ENCODE measurements around the gene HTR3E.

Gene HTR3E

GRCh38 chr3:184075901-184076300 is 21.0 kb upstream of the HTR3E start:
- H3K9me3 ChIP-seq (ENCODE audit: control insufficient read depth, insufficient read depth, low read length) = no peaks in the 10 kb centered on the region
- H3K4me3 ChIP-seq (ENCODE audit: low read length) = no peak overlapping the region
- H3K36me3 ChIP-seq (ENCODE audit: control insufficient read depth, low read length) = no peaks in the 10 kb centered on the region
- no peaks in the 10 kb centered on the region for H3K9me2 ChIP-seq (replicated peaks; ENCODE audit: control insufficient read depth, low read length)
- H4K20me1 ChIP-seq (ENCODE audit: control insufficient read depth, insufficient read depth, low read depth, low read length) = no peaks in the 10 kb centered on the region
- no peak overlapping the region for H3K27ac ChIP-seq (ENCODE audit: low read depth, low read length)
- H3K4me1 ChIP-seq (ENCODE audit: control insufficient read depth, low read length) = no peaks in the 10 kb centered on the region
- no peaks in the 10 kb centered on the region for H3K27me3 ChIP-seq (ENCODE audit: control insufficient read depth, low read length)
- H3K79me2 ChIP-seq (ENCODE audit: control insufficient read depth, low read length) = no peaks in the 10 kb centered on the region
- TF ChIP-seq CTCF (IDR thresholded peaks at IDR 0.05; ENCODE audit: low read depth, low read length, poor library complexity, severe bottlenecking) (no peak), EZH2phosphoT487 (IDR thresholded peaks at IDR 0.05; ENCODE audit: borderline replicate concordance, low read length) (no peak)
- no peaks in the 10 kb centered on the region for H3F3A ChIP-seq (ENCODE audit: control insufficient read depth, insufficient read depth)
- H3K4me2 ChIP-seq (ENCODE audit: low read length) = no peak overlapping the region

GRCh38 chr3:184077881-184078280 is 19.0 kb upstream of the HTR3E start:
- Histone ChIP-seq H3K36me3 (ENCODE audit: control insufficient read depth, low read length) (no peaks in the 10 kb centered on the region), H3K27me3 (ENCODE audit: control insufficient read depth, low read length) (no peaks in the 10 kb centered on the region), H3K27ac (ENCODE audit: low read depth, low read length) (no peak overlapping the region), H4K20me1 (ENCODE audit: control insufficient read depth, insufficient read depth, low read depth, low read length) (no peaks in the 10 kb centered on the region), H3K4me1 (ENCODE audit: control insufficient read depth, low read length) (no peaks in the 10 kb centered on the region), H3K9me2 (replicated peaks; ENCODE audit: control insufficient read depth, low read length) (no peaks in the 10 kb centered on the region), H3K79me2 (ENCODE audit: control insufficient read depth, low read length) (no peaks in the 10 kb centered on the region), H3K9me3 (ENCODE audit: control insufficient read depth, insufficient read depth, low read length) (no peaks in the 10 kb centered on the region), H3K4me3 (ENCODE audit: low read length) (no peak overlapping the region), H3F3A (ENCODE audit: control insufficient read depth, insufficient read depth) (no peaks in the 10 kb centered on the region), H3K4me2 (ENCODE audit: low read length) (no peak overlapping the region)
- TF ChIP-seq EZH2phosphoT487 (IDR thresholded peaks at IDR 0.05; ENCODE audit: borderline replicate concordance, low read length) = no peak
- no peak for TF ChIP-seq CTCF (IDR thresholded peaks at IDR 0.05; ENCODE audit: low read depth, low read length, poor library complexity, severe bottlenecking)

GRCh38 chr3:184078851-184079250 is 18.0 kb upstream of the HTR3E start:
- Histone ChIP-seq H3K4me3 (ENCODE audit: low read length) (no peak overlapping the region), H3K4me1 (ENCODE audit: control insufficient read depth, low read length) (no peaks in the 10 kb centered on the region), H3K27ac (ENCODE audit: low read depth, low read length) (no peak overlapping the region), H4K20me1 (ENCODE audit: control insufficient read depth, insufficient read depth, low read depth, low read length) (no peaks in the 10 kb centered on the region), H3K9me2 (replicated peaks; ENCODE audit: control insufficient read depth, low read length) (no peaks in the 10 kb centered on the region), H3K4me2 (ENCODE audit: low read length) (no peak overlapping the region), H3K36me3 (ENCODE audit: control insufficient read depth, low read length) (no peaks in the 10 kb centered on the region), H3F3A (ENCODE audit: control insufficient read depth, insufficient read depth) (no peaks in the 10 kb centered on the region), H3K27me3 (ENCODE audit: control insufficient read depth, low read length) (no peaks in the 10 kb centered on the region), H3K9me3 (ENCODE audit: control insufficient read depth, insufficient read depth, low read length) (no peaks in the 10 kb centered on the region), H3K79me2 (ENCODE audit: control insufficient read depth, low read length) (no peaks in the 10 kb centered on the region)
- no peak for TF ChIP-seq EZH2phosphoT487 (IDR thresholded peaks at IDR 0.05; ENCODE audit: borderline replicate concordance, low read length)

- no peak overlapping the region for H3K4me3 ChIP-seq (ENCODE audit: low read length)
- H3K9me3 ChIP-seq (ENCODE audit: control insufficient read depth, insufficient read depth, low read length) = no peaks in the 10 kb centered on the region
- no peaks in the 10 kb centered on the region for H3K9me2 ChIP-seq (replicated peaks; ENCODE audit: control insufficient read depth, low read length)
- TF ChIP-seq CTCF (IDR thresholded peaks at IDR 0.05; ENCODE audit: low read depth, low read length, poor library complexity, severe bottlenecking) = no peak
- H3K4me1 ChIP-seq (ENCODE audit: control insufficient read depth, low read length) = no peaks in the 10 kb centered on the region
- H3K27me3 ChIP-seq (ENCODE audit: control insufficient read depth, low read length) = no peaks in the 10 kb centered on the region
- H3K27ac ChIP-seq (ENCODE audit: low read depth, low read length) = no peak overlapping the region
- no peak overlapping the region for H3K4me2 ChIP-seq (ENCODE audit: low read length)
- no peaks in the 10 kb centered on the region for H4K20me1 ChIP-seq (ENCODE audit: control insufficient read depth, insufficient read depth, low read depth, low read length)
- no peaks in the 10 kb centered on the region for H3K36me3 ChIP-seq (ENCODE audit: control insufficient read depth, low read length)
- no peaks in the 10 kb centered on the region for H3F3A ChIP-seq (ENCODE audit: control insufficient read depth, insufficient read depth)
- no peaks in the 10 kb centered on the region for H3K79me2 ChIP-seq (ENCODE audit: control insufficient read depth, low read length)
These were observed 15.6 kb upstream of the HTR3E start for GRCh38 chr3:184081116-184081830.

Measured in DOHH2 (cell line).